Adrenal gland (tissue), 12 donors: ENCODE results near the gene OR13A1. TPM values are rescaled to one million over a fixed set of nuclear protein-coding genes. Genes with fewer than 3 reads are reported as not detected.
"Not testable (repeated sequence)": the region's sequence is repeated elsewhere in the genome, so short reads cannot be mapped to it uniquely, and the experiment has no call there.

Experiments
- DNase-seq, 7 donors: peaks; one replicate each; pipeline ENCODE4 v3.0.0-alpha.2; 2019 to 2020
- H3K27ac ChIP-seq, 5 donors: fragments of 200-600 bp; sonication (generic) in 4 of 5; 1 replicate in 3 of 5; 2 replicates in 2 of 5; pipeline versions ENCODE4 v1.5.1 to v1.8.0; 2016 to 2020; ENCODE audit warnings: mild to moderate bottlenecking in 1 of 5
- H3K27me3 ChIP-seq: fragments of 200-600 bp; 2 replicates; pipeline ENCODE4 v1.8.0; 2021
- H3K36me3 ChIP-seq, 2 donors: fragments of 200-600 bp; replicated peaks in 1 of 2; 1 replicate in 1 of 2; 2 replicates in 1 of 2; pipeline versions ENCODE4 v1.5.1 to v1.8.0; 2018 to 2022
- H3K4me1 ChIP-seq, 2 donors: fragments of 200-600 bp; replicated peaks in 1 of 2; 1 replicate in 1 of 2; 2 replicates in 1 of 2; pipeline versions ENCODE4 v1.5.1 to v1.8.0; 2018 to 2021
- H3K4me3 ChIP-seq, 4 donors: fragments of 200-600 bp; sonication (generic) in 3 of 4; one replicate each; pipeline ENCODE4 v1.5.1; 2016 to 2018
- H3K9me3 ChIP-seq, 3 donors: fragments of 200-600 bp; sonication (generic) in 1 of 3; replicated peaks in 1 of 3; 1 replicate in 2 of 3; 2 replicates in 1 of 3; pipeline versions ENCODE4 v1.5.1 to v1.8.0; 2016 to 2021
- POLR2A ChIP-seq, 2 donors: fragments of 450-650 bp; IDR thresholded peaks; one replicate each; pipeline ENCODE4 v1.6.1; 2017; ENCODE audit warnings: antibody characterized with exemption in 2 of 2, mild to moderate bottlenecking in 2 of 2, moderate library complexity in 1 of 2
- WGBS, 4 donors: extraction: QIAGEN DNeasy Blood & Tissue Kit in 2 of 4; methylation state at CpG; one replicate each; pipeline versions ENCODE4 v1.1.5 to v1.1.7; 2013 to 2017; 5-methylcytosine and 5-hydroxymethylcytosine counted together
- intact Hi-C, 2 donors: fragments of 100-400 bp; cut with DNase I; formaldehyde crosslinking; loops; one replicate each; pipeline versions ENCODE4 v1.14.1 to v1.15.0; 2022 to 2023
- polyA plus RNA-seq, 3 donors: library from polyadenylated mRNA; stranded (reverse); fragments of 200-250 nt in 2 of 3; fragments of 350-450 nt in 1 of 3; fragmentation: Illumina TruSeq in 1 of 3; extraction: RNeasy Lipid Tissue Mini Kit (QIAGEN cat#74804) in 1 of 3; gene quantifications; one replicate each; pipeline ENCODE4 v1.2.3, GENCODE V29; 2013 to 2014
- total RNA-seq, 9 donors: library from RNA; depleted of rRNA in 4 of 9; stranded (reverse); fragments of >200 nt in 4 of 9; fragments of 120-200 nt in 1 of 9; fragmentation: NEBNext Ultra II Directional in 1 of 9; extraction: Animal tissue kit (Norgen Biotek cat#: 25700) in 1 of 9; gene quantifications; one replicate each; pipeline versions ENCODE4 v1.1.0 to v1.2.4, GENCODE V29; 2013 to 2023
- TF ChIP-seq, protein P1 (sequence below), 6 experiments: fragments of 450-650 bp in 4 of 6; fragments of 200-600 bp in 2 of 6; sonication (generic) in 1 of 6; IDR thresholded peaks; 1 replicate in 5 of 6; 2 replicates in 1 of 6; pipeline versions ENCODE4 v1.5.1 to v1.8.0; 2016 to 2021; ENCODE audit warnings: antibody characterized with exemption in 6 of 6, mild to moderate bottlenecking in 2 of 6, moderate library complexity in 1 of 6
- donor health status: healthy with polysubstance abuse.
- donor health status: Bipolar disorder and iron deficiency.
- donor health status: DM: yes; HTN: yes; CAD: no.
- donor health status: DM: no; HTN: no; CAD: no.
- donor health status: DM: no; HTN: no; CAD: no.
- donor health status: DM: yes; HTN: yes; CAD: no.

Gene OR13A1
- total and polyA plus RNA-seq, 12 donors = 0.03 to 0.14 TPM; not detected in 10

DNA sequence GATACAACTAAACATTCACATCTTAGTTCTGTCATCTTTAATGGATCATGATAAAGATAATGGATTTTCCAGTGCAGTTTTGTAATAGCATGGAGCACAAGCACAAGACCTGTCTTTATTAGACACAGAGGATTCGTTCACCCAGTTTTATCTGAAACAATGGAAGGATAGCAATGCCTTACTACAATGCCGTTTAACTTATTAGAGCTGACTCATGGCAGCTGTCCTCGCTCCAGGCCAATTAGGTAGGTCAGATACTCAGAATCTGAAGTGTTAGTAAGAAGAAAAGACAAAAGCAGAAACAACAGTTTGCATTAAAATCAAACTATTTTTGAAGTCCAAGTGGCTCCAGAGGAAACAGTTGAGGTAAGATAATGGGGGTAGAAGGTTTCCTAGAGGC is 12.8 kb downstream of the OR13A1 start:
- Histone ChIP-seq H3K9me3 (no peaks in the 10 kb centered on the region), H3K4me1 (no peaks in the 10 kb centered on the region), H3K27ac (no peak overlapping the region), H3K27me3 (peaks cover 3% of the 10 kb centered on the region), H3K36me3 (no peaks in the 10 kb centered on the region), H3K4me3 (no peak overlapping the region)
- intact Hi-C loops = no loop called here
- DNase-seq = peak in 2 of 7 donors; percentile 15 to 20
- TF ChIP-seq POLR2A (IDR thresholded peaks at IDR 0.05) = no peak
- TF ChIP-seq, protein P1, sequence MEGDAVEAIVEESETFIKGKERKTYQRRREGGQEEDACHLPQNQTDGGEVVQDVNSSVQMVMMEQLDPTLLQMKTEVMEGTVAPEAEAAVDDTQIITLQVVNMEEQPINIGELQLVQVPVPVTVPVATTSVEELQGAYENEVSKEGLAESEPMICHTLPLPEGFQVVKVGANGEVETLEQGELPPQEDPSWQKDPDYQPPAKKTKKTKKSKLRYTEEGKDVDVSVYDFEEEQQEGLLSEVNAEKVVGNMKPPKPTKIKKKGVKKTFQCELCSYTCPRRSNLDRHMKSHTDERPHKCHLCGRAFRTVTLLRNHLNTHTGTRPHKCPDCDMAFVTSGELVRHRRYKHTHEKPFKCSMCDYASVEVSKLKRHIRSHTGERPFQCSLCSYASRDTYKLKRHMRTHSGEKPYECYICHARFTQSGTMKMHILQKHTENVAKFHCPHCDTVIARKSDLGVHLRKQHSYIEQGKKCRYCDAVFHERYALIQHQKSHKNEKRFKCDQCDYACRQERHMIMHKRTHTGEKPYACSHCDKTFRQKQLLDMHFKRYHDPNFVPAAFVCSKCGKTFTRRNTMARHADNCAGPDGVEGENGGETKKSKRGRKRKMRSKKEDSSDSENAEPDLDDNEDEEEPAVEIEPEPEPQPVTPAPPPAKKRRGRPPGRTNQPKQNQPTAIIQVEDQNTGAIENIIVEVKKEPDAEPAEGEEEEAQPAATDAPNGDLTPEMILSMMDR (IDR thresholded peaks at IDR 0.05) = no peak
- 37 to 60% (median 48%) methylated on average over 3 of the region's 3 CpGs for WGBS, 4 donors

DNA sequence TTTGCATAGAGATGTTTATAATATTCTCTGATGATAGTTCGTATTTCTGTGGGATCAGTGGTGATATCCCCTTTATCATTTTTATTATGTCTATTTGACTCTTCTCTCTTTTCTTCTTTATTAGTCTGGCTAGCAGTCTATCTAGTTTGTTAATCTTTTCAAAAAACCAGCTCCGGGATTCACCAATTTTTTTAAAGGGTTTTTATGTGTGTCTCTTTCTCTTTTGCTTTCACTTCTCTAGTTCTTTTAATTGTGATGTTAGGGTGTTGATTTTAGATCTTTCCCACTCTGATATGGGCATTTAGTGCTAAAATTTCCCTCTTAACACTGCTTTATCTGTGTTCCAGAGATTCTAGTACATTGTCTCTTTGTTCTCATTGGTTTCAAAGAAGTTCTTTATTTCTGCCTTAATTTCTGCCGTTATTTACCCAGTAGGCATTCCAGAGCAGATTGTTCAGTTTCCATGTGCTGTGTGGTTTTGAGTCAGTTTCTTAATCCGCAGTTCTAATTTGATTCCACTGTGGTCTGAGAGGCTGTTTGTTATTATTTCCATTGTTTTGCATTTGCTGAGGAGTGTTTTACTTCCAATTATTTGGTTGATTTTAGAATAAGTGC is 17.0 kb downstream of the OR13A1 start:
- DNase-seq, H3K4me1 ChIP-seq, H3K4me3 ChIP-seq, H3K27me3 ChIP-seq, intact Hi-C loops, H3K27ac ChIP-seq, H3K9me3 ChIP-seq, H3K36me3 ChIP-seq: not testable (repeated sequence)
- 58 to 72% (median 63%) methylated on average over 2 to 4 of the region's 4 CpGs for WGBS, 4 donors

DNA sequence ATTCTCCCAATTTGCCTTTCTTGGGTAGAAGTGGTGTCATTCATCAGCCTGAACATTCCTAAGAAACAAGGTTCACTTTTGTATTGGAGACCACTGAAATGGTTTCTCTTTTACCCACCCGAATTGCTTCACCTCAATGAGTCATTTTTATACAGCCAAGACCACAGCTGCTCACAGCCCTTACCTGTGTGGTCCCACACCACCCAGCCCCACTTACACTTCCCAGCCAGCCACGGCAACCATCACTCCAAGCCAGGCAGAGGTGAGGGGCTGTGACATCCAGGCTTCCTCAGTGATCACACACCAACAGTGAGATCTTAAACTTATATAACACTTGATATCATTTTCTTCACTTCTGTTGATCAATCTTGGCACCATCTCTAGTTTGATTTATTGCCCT is 20.7 kb downstream of the OR13A1 start:
- WGBS, 4 donors = 66 to 78% (median 69%) methylated on average over 2 of the region's 2 CpGs
- Histone ChIP-seq H3K27ac (no peak overlapping the region), H3K27me3 (no peaks in the 10 kb centered on the region), H3K36me3 (no peaks in the 10 kb centered on the region), H3K9me3 (no peaks in the 10 kb centered on the region), H3K4me3 (no peak overlapping the region), H3K4me1 (no peaks in the 10 kb centered on the region)
- no peak for TF ChIP-seq POLR2A (IDR thresholded peaks at IDR 0.05)
- TF ChIP-seq, protein P1 (IDR thresholded peaks at IDR 0.05) = no peak
- intact Hi-C loops = no loop called here
- no peak for DNase-seq

DNA sequence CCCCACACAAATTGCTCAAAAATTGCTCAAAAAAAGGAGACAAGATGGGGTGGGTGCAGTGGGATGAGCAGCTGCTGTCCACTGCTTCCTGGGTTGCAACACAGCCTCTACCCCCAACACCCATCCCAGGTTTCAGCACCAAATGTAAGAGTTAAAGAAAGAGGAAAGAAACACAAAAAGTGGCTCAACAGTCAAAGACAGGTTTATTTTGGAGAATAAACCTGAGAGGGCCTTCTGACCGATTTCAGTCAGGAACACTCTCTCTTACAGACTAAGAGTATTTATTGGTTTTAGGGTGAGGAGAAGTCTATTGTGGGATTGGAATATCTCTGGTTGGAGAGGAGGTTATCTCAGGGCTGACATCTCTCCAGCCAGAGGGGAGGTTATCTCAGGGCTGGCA is 28.4 kb downstream of the OR13A1 start:
- no peak for TF ChIP-seq POLR2A (IDR thresholded peaks at IDR 0.05)
- TF ChIP-seq, protein P1 (IDR thresholded peaks at IDR 0.05) = no peak
- intact Hi-C loops = no loop called here
- Histone ChIP-seq H3K27ac (no peak overlapping the region), H3K4me3 (no peak overlapping the region), H3K36me3 (no peaks in the 10 kb centered on the region), H3K27me3 (no peaks in the 10 kb centered on the region), H3K9me3 (no peaks in the 10 kb centered on the region), H3K4me1 (no peaks in the 10 kb centered on the region)
- 47 to 77% (median 59%) methylated on average over 1 of the region's 1 CpG for WGBS, 4 donors
- DNase-seq = no peak

DNA sequence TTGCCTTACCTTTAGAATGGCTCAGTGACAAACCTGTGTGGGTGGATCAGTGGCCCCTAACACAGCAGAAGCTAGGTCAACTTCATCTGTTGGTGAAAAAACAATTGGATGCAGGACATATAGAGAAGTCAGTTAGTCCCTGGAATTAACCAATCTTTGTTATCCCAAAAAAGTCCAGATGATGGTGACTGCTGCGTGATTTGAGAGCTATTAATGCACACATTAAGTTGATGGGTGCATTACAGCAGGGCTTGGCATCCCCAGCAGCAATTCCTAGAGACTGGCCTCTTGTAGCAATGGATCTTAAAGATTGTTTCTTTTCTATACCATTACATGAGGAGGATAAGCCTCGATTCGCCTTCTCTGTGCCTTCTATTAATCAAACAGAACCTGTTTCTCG is 33.3 kb downstream of the OR13A1 start:
- intact Hi-C loops = no loop called here
- TF ChIP-seq, protein P1 (IDR thresholded peaks at IDR 0.05) = no peak
- TF ChIP-seq POLR2A (IDR thresholded peaks at IDR 0.05) = no peak
- no peak overlapping the region for H3K4me3 ChIP-seq
- H3K27me3 ChIP-seq = no peaks in the 10 kb centered on the region
- no peaks in the 10 kb centered on the region for H3K9me3 ChIP-seq
- WGBS, 4 donors = 60 to 75% (median 66%) methylated on average over 4 of the region's 4 CpGs
- no peak for DNase-seq
- no peaks in the 10 kb centered on the region for H3K36me3 ChIP-seq
- H3K27ac ChIP-seq = no peak overlapping the region
- H3K4me1 ChIP-seq = no peaks in the 10 kb centered on the region
